Measurements from ENCODE around the gene CDH7.

The CDH7 gene

GRCh38 chr18:65750389-65751154 lies at the start of gene CDH7:
CDH7 (plus strand) TSS chr18:65751012; CDS start chr18:65762843, 11,831 bp downstream.
- peak; percentile 9 for DNase-seq (ENCODE audit: low spot score)

GRCh38 chr18:65704046-65704445 lies 46.8 kb upstream of the CDH7 start:
- no peak for DNase-seq (ENCODE audit: low spot score)

GRCh38 chr18:65706646-65707045 lies 44.2 kb upstream of the CDH7 start:
- DNase-seq (ENCODE audit: low spot score) = no peak

GRCh38 chr18:65711493-65711892 lies 39.3 kb upstream of the CDH7 start:
- no peak for DNase-seq (ENCODE audit: low spot score)

GRCh38 chr18:65721619-65722018 lies 29.2 kb upstream of the CDH7 start:
- no peak for DNase-seq (ENCODE audit: low spot score)

GRCh38 chr18:65725251-65726050 lies 25.4 kb upstream of the CDH7 start:
- DNase-seq (ENCODE audit: low spot score) = peak; percentile 11

GRCh38 chr18:65735155-65735554 lies 15.7 kb upstream of the CDH7 start:
- DNase-seq (ENCODE audit: low spot score) = no peak

- DNase-seq (ENCODE audit: low spot score) = no peak
Measured at GRCh38 chr18:65737471-65737955, 13.3 kb upstream of the CDH7 start.

- no peak for DNase-seq (ENCODE audit: low spot score)
Measured at GRCh38 chr18:65746936-65747335, 3.9 kb upstream of the CDH7 start.

GRCh38 chr18:65748321-65748720 lies 2.5 kb upstream of the CDH7 start:
- no peak for DNase-seq (ENCODE audit: low spot score)

- DNase-seq (ENCODE audit: low spot score) = no peak
Measured at GRCh38 chr18:65749841-65750240, 971 bp upstream of the CDH7 start.

- no peak for DNase-seq (ENCODE audit: low spot score)
Measured at GRCh38 chr18:65751155-65752085, 608 bp downstream of the CDH7 start.

GRCh38 chr18:65752625-65753325 lies 2.0 kb downstream of the CDH7 start:
- no peak for DNase-seq (ENCODE audit: low spot score)

- DNase-seq (ENCODE audit: low spot score) = peak; percentile 76
Measured at GRCh38 chr18:65753520-65753919, 2.7 kb downstream of the CDH7 start.

GRCh38 chr18:65754121-65754520 lies 3.3 kb downstream of the CDH7 start:
- no peak for DNase-seq (ENCODE audit: low spot score)

GRCh38 chr18:65755616-65756015 lies 4.8 kb downstream of the CDH7 start:
- DNase-seq (ENCODE audit: low spot score) = no peak

GRCh38 chr18:65760457-65760856 lies 9.6 kb downstream of the CDH7 start:
- DNase-seq (ENCODE audit: low spot score) = no peak

- DNase-seq (ENCODE audit: low spot score) = no peak
Measured at GRCh38 chr18:65761636-65762295, 11.0 kb downstream of the CDH7 start.

GRCh38 chr18:65762556-65762955 lies 11.7 kb downstream of the CDH7 start:
- no peak for DNase-seq (ENCODE audit: low spot score)

- no peak for DNase-seq (ENCODE audit: low spot score)
Measured at GRCh38 chr18:65767406-65767805, 16.6 kb downstream of the CDH7 start.

Measured in Ammon's horn (tissue), 1 donor.